B cell (primary cell): ENCODE results near the gene ZC3H7B. TPM values are rescaled to one million over a fixed set of nuclear protein-coding genes. Genes with fewer than 3 reads are reported as not detected.

Source experiments
- ATAC-seq: fragments of 200-7000 bp; cut with Tn5 transposase; one replicate; pipeline ENCODE4 v1.10.0; 2021; ENCODE audit warnings: low read depth, mild to moderate bottlenecking, moderate number of reproducible peaks, moderate library complexity
- CTCF ChIA-PET: fragments of 350-600 bp; sonication (Branson Sonifier 250); formaldehyde crosslinking; loops from one replicate; lab custom pipeline; 2021; ENCODE audit warnings: antibody characterized with exemption, inconsistent platforms; lab: Charles Lee
- POLR2A ChIA-PET: fragments of 350-600 bp; sonication (Branson Sonifier 250); formaldehyde crosslinking; loops from one replicate; lab custom pipeline; 2021; ENCODE audit warnings: antibody characterized with exemption; lab: Charles Lee
- DNase-seq: peaks from one replicate; pipeline ENCODE4 v3.0.0; 2013
- H2AFZ ChIP-seq: 2 replicates; pipeline ENCODE4 v1.6.1; 2012; ENCODE audit warnings: mild to moderate bottlenecking, low read depth, low read length; ENCODE audit not compliant: insufficient read depth, poor library complexity, severe bottlenecking
- H3K27ac ChIP-seq, 2 donors: 1 replicate in 1 of 2; 2 replicates in 1 of 2; pipeline ENCODE4 v1.5.1; 2012 to 2013; ENCODE audit warnings: low read length in 2 of 2, mild to moderate bottlenecking in 2 of 2, moderate library complexity in 1 of 2
- H3K27me3 ChIP-seq, 4 experiments: fragments of 200-600 bp in 1 of 4; sonication (generic) in 1 of 4; replicated peaks in 1 of 4; 1 replicate in 2 of 4; 2 replicates in 2 of 4; pipeline versions ENCODE4 v1.6.1 to v1.7.0; 2013 to 2016; ENCODE audit warnings: low read length in 3 of 4, mild to moderate bottlenecking in 2 of 4, mixed read lengths in 1 of 4, moderate library complexity in 1 of 4; ENCODE audit not compliant: insufficient read depth in 4 of 4, control insufficient read depth in 3 of 4; ENCODE audit errors: control extremely low read depth in 1 of 4
- H3K36me3 ChIP-seq, 2 experiments: replicated peaks in 1 of 2; 1 replicate in 1 of 2; 2 replicates in 1 of 2; pipeline versions ENCODE4 v1.6.1 to v1.7.1; 2013; ENCODE audit warnings: low read length in 1 of 2; ENCODE audit not compliant: insufficient read depth in 2 of 2, control insufficient read depth in 1 of 2; ENCODE audit errors: control extremely low read depth in 1 of 2, extremely low read depth in 1 of 2
- H3K4me1 ChIP-seq, 2 donors: fragments of 200-600 bp in 1 of 2; sonication (generic) in 1 of 2; 1 replicate in 1 of 2; 2 replicates in 1 of 2; pipeline versions ENCODE4 v1.5.1 to v1.6.1; 2013 to 2017; ENCODE audit warnings: low read length in 2 of 2; ENCODE audit not compliant: control insufficient read depth in 2 of 2, insufficient read depth in 2 of 2
- H3K4me2 ChIP-seq: replicated peaks from 2 replicates; pipeline ENCODE3; 2012; ENCODE audit warnings: mild to moderate bottlenecking, low read depth, low read length; ENCODE audit not compliant: poor library complexity, severe bottlenecking
- H3K4me3 ChIP-seq, 5 experiments: fragments of 200-600 bp in 1 of 5; sonication (generic) in 1 of 5; 1 replicate in 3 of 5; 2 replicates in 2 of 5; pipeline versions ENCODE4 v1.5.1 to v1.7.0; 2011 to 2016; ENCODE audit warnings: low read length in 4 of 5, mild to moderate bottlenecking in 4 of 5, low read depth in 2 of 5, control low read depth in 1 of 5, moderate library complexity in 1 of 5; ENCODE audit not compliant: insufficient read depth in 1 of 5; ENCODE audit errors: control extremely low read depth in 1 of 5, extremely low read depth in 1 of 5
- H3K79me2 ChIP-seq: fragments of 200-600 bp; sonication (generic); one replicate; pipeline ENCODE4 v1.6.0; 2016; ENCODE audit warnings: low read length; ENCODE audit not compliant: control insufficient read depth, insufficient read depth
- H3K9ac ChIP-seq: fragments of 200-600 bp; sonication (generic); 2 replicates; pipeline ENCODE4 v1.6.1; 2017; ENCODE audit warnings: mild to moderate bottlenecking, low read length, moderate library complexity
- H3K9me3 ChIP-seq, 3 donors: one replicate each; pipeline versions ENCODE4 v1.6.1 to v1.7.1; 2013; ENCODE audit warnings: low read length in 2 of 3; ENCODE audit not compliant: control insufficient read depth in 2 of 3, insufficient read depth in 1 of 3; ENCODE audit errors: control extremely low read depth in 1 of 3
- H4K20me1 ChIP-seq: 2 replicates; pipeline ENCODE4 v1.6.0; 2012; ENCODE audit warnings: mild to moderate bottlenecking, low read length; ENCODE audit not compliant: insufficient read depth, control insufficient read depth, poor library complexity, severe bottlenecking
- H3K27ac Mint-ChIP-seq: one replicate; pipeline ENCODE4 v1.8.0; 2021; ENCODE audit warnings: mixed read lengths
- H3K27me3 Mint-ChIP-seq: one replicate; pipeline ENCODE4 v1.8.0; 2021; ENCODE audit warnings: mixed read lengths
- H3K4me1 Mint-ChIP-seq: one replicate; pipeline ENCODE4 v1.8.0; 2021; ENCODE audit warnings: mixed read lengths
- H3K4me3 Mint-ChIP-seq: one replicate; pipeline ENCODE4 v1.8.0; 2021; ENCODE audit warnings: mixed read lengths
- H3K9me3 Mint-ChIP-seq: one replicate; pipeline ENCODE4 v1.8.0; 2022; ENCODE audit warnings: mixed read lengths; ENCODE audit not compliant: insufficient read depth
- CTCF ChIP-seq: fragments of 200-600 bp; IDR thresholded peaks from one replicate; pipeline ENCODE4 v1.8.0; 2022; ENCODE audit warnings: antibody characterized with exemption, mild to moderate bottlenecking
- EZH2 ChIP-seq: IDR thresholded peaks from 2 replicates; pipeline ENCODE4 v1.6.1; 2012; ENCODE audit warnings: borderline replicate concordance, low read depth, mild to moderate bottlenecking, moderate library complexity, low read length; ENCODE audit not compliant: insufficient read depth, poor library complexity, severe bottlenecking
- WGBS: methylation state at CpG from one replicate; pipeline ENCODE4 v1.1.5; 2013; ENCODE audit warnings: missing lambda C conversion rate; ENCODE audit not compliant: insufficient coverage; 5-methylcytosine and 5-hydroxymethylcytosine counted together
- intact Hi-C: fragments of 100-400 bp; cut with micrococcal nuclease; formaldehyde crosslinking; loops from one replicate; pipeline ENCODE4 v1.10.0; 2022
- polyA plus RNA-seq: library from polyadenylated mRNA; depleted of rRNA; stranded (reverse); fragments of >200 nt; gene quantifications from 2 replicates; pipeline ENCODE4 v1.2.3, GENCODE V29; 2012
- total RNA-seq, 2 donors: library from RNA; stranded (reverse); fragments of 120-200 nt in 1 of 2; gene quantifications; 1 replicate in 1 of 2; 2 replicates in 1 of 2; pipeline versions ENCODE4 v1.2.3 to v1.2.4, GENCODE V29; 2013 to 2022

The ZC3H7B gene
- total and polyA plus RNA-seq, 2 donors (not counting 1 experiment from before 2014, with no cell fraction given), result 29.8 to 41.9 TPM

GRCh38 chr22:41280854-41281253, 20.5 kb upstream of the ZC3H7B start:
- Histone ChIP-seq H3K27me3 (no peaks in the 10 kb centered on the region), H3K27ac (no peak overlapping the region), H3K9me3 (no peaks in the 10 kb centered on the region), H3K4me1 (peaks cover 8 to 12% of the 10 kb centered on the region in 2 donors), H3K4me3 (no peak overlapping the region), H3K36me3 (peaks cover 6 to 29% of the 10 kb centered on the region in 2 experiments), H3K4me2 (no peak overlapping the region), H2AFZ (no peak overlapping the region), H3K79me2 (peaks cover 71% of the 10 kb centered on the region), H3K9ac (no peak overlapping the region), H4K20me1 (peaks cover 20% of the 10 kb centered on the region)
- ChIA-PET POLR2A (no interaction called here), CTCF (no interaction called here)
- DNase-seq (no peak), ATAC-seq (no peak)
- H3K9me3 Mint-ChIP-seq, result no peaks in the 10 kb centered on the region
- no peak overlapping the region for H3K27ac Mint-ChIP-seq
- WGBS, result 100% methylated on average over 2 of the region's 2 CpGs
- no peak overlapping the region for H3K4me3 Mint-ChIP-seq
- H3K4me1 Mint-ChIP-seq, result peaks cover 16% of the 10 kb centered on the region
- H3K27me3 Mint-ChIP-seq, result no peaks in the 10 kb centered on the region
- no peak for TF ChIP-seq EZH2
- TF ChIP-seq CTCF, result no peak
- intact Hi-C loops, result no loop called here

GRCh38 chr22:41284465-41284864, 16.9 kb upstream of the ZC3H7B start:
- TF ChIP-seq EZH2, result no peak
- no peak for TF ChIP-seq CTCF
- H3K4me2 ChIP-seq, result peak overlapping the region; percentile 93
- 100% methylated on average over 4 of the region's 10 CpGs for WGBS
- H3K27me3 Mint-ChIP-seq, result no peaks in the 10 kb centered on the region
- no peak for ATAC-seq
- no peak overlapping the region for H3K27ac Mint-ChIP-seq
- POLR2A ChIA-PET, result no interaction called here
- DNase-seq, result no peak
- H3K4me1 Mint-ChIP-seq, result peaks cover 28% of the 10 kb centered on the region
- H2AFZ ChIP-seq, result no peak overlapping the region
- no peaks in the 10 kb centered on the region for H3K9me3 ChIP-seq
- peaks cover 20% of the 10 kb centered on the region for H4K20me1 ChIP-seq
- H3K36me3 ChIP-seq, result peaks cover 2 to 20% of the 10 kb centered on the region in 2 experiments
- intact Hi-C loops, result no loop called here
- H3K27ac ChIP-seq, result no peak overlapping the region
- H3K4me1 ChIP-seq, result peaks cover 12 to 16% of the 10 kb centered on the region in 2 donors
- no peaks in the 10 kb centered on the region for H3K9me3 Mint-ChIP-seq
- peak overlapping the region; percentile 100 for H3K4me3 Mint-ChIP-seq
- peaks cover 58% of the 10 kb centered on the region for H3K79me2 ChIP-seq
- no peak overlapping the region for H3K4me3 ChIP-seq
- CTCF ChIA-PET, result interaction anchor here (0.7 to 2.4 kb wide), 4 partner anchors 17 to 410 kb away, joined by 3 to 16 read pairs (median 4); partner anchors contain the start of genes EP300 and ZC3H7B
- H3K9ac ChIP-seq, result no peak overlapping the region
- no peaks in the 10 kb centered on the region for H3K27me3 ChIP-seq
